Measurements from ENCODE around the gene REXO4. TPM values are rescaled to one million over a fixed set of nuclear protein-coding genes. Genes with fewer than 3 reads are reported as not detected.

REXO4 gene
- total and polyA plus RNA-seq, 9 of the 15 experiments (the other 6 are each of a cell fraction or from before 2014, with no cell fraction given) = 3.4 to 72.9 (median 31.1) TPM

GRCh38 chr9:133439337-133439736 is 21.5 kb upstream of the REXO4 start (continued):
- TF ChIP-seq ZBTB33 (CRISPR knock-in tag; IDR thresholded peaks at IDR 0.05) (no peak), ZBTB12 (CRISPR knock-in tag; IDR thresholded peaks at IDR 0.05) (no peak), ZFP1 (CRISPR knock-in tag; IDR thresholded peaks at IDR 0.05) (no peak), CBFA2T3 (IDR thresholded peaks at IDR 0.05) (no peak), PHB2 (IDR thresholded peaks at IDR 0.05; ENCODE audit: low read depth) (no peak), BRD4 (IDR thresholded peaks at IDR 0.05) (no peak), MTA2 (IDR thresholded peaks at IDR 0.05; ENCODE audit: low read depth) (no peak), ZBTB43 (CRISPR knock-in tag; IDR thresholded peaks at IDR 0.05) (no peak)
